Retina (tissue), 1 donor: Measurements from ENCODE around the gene ATAD3C.
"Not testable (repeated sequence)": the region's sequence is repeated elsewhere in the genome, so short reads cannot be mapped to it uniquely, and the experiment has no call there.

Experiments used
- DNase-seq: peaks from one replicate; pipeline ENCODE4 v3.0.0-alpha.2; 2016

The ATAD3C gene

DNA sequence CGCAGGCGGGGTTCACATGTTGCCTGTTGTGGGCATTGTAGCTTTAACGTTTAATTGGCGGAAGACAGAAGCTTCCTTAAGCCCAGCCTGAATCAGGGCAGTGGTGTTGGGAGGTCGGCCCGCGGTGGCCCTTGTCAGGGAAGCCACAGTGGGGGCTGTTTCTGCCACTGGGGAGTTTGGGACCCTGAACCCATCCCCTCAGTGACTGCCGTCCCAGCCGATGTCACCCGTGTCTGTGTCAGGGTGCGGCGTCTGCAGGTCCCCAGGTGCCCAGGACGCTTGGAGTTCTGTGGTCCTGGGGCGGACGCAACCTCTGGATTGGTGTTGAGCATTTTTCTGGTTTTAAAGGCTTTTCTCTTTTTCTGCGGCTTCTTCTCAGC is 31.0 kb downstream of the ATAD3C start:
- DNase-seq: not testable (repeated sequence)

DNA sequence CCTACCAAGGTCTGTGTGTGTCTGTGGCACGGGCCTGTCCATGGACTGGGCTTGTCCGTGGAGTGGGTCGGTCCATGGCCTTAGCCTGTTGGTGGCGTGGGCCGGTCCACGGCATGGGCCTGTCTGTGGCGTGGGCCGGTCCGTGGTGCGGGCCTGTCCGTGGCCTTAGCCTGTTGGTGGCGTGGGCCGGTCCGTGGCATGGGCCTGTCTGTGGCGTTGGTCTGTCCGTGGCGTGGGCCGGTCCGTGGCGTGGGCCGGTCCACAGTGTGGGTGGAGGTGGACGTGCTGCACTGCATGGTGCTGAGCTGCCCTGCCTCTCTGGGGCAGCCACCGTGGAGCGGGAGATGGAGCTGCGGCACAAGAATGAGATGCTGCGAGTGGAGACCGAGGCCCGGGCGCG is 32.3 kb downstream of the ATAD3C start:
- not testable (repeated sequence) for DNase-seq

GRCh38 chr1:1482856-1483255 is 33.4 kb downstream of the ATAD3C start:
- no peak for DNase-seq

DNA sequence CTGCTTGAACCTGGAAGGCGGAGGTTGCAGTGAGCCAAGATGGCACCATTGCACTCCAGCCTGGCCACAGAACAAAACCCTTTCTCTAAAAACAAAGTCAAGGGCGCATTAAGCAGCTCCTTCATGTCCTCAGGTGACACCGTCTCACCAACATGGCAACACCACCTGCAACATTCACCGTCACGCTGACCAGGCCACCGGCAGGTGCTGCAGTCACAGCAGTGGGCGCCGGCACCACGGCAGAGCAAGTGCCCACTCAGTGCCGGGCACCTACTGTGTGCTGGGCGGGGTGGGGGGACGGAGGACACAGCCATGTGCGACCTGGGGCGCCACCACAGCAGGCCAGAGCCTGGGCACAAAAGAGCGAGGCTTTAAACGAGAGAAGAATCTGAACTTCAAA is 34.2 kb downstream of the ATAD3C start:
- DNase-seq: no peak

- DNase-seq: not testable (repeated sequence)
Measured at GRCh38 chr1:1484976-1485750, 35.7 kb downstream of the ATAD3C start.

- DNase-seq: not testable (repeated sequence)
Measured at GRCh38 chr1:1485755-1486317, 36.3 kb downstream of the ATAD3C start.

- no peak for DNase-seq
Measured at GRCh38 chr1:1487701-1488100, 38.2 kb downstream of the ATAD3C start.

DNA sequence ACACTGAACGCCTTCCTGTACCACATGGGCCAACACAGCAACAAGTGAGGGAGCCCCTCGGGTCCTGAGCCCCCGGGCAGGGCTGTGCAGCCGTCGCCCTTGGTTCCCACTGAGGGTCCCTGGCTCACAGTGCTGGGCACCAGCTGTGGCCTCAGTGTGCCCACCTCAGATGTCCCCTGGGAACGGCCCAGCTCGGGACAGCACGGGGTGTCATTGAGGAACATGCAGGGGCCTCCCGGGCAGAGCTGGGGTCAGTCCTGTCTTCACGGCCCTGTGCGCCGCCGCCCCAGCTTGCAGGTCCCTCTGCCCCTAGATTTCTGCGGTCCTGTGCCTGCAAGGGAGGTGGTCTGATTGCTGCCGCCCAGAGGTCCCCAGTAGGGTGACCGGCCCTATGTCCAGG is 39.7 kb downstream of the ATAD3C start:
- no peak for DNase-seq

DNA sequence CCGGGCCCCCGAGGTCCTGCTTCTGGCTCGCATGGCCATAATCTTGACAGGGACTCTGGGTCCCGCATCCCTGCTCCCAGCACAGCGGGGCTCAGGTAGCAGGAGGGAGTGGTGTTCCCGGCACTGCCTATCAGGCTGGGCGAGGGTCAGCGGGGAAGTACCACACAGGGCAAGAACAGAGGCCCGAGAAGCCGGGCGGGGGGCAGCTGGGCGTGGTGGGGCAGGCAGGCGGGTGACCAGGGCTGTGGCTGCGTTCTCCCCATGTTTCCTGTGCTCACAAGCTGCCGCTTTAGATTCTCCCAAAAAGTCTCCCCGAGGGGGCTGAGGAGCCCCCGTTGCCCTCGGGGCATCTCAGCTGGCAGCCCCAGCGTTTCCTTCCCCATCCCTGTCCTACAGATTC is 40.4 kb downstream of the ATAD3C start:
- no peak for DNase-seq

DNA sequence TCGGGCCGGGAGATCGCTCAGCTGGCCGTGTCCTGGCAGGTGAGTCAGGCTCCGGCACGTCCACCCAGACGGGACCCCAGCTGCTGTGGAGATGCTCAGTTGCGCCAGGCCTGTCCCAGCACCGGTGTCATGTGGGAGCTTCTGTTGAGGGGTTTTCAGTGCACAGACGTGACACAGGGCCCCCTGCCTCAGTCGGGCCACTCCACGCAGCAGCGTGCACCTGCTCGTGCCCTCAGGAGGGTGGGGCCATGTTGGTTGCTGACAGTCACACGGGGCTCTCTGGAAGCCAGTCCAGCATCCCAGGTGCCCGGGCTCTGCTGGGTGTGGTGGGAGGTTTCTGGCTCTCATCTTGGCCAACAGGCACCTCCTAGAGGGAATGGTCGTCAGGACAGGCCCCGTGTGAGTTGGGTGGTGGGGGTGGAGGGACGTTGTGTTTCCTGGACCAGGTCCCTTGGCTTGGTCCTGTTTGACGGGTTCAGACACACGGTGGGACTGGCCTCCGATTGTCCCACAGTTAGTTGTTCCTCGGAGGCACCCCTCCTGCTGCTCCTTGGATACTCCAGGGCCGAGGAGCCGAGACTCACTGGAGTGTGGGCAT is 41.2 kb downstream of the ATAD3C start:
- DNase-seq: no peak

DNA sequence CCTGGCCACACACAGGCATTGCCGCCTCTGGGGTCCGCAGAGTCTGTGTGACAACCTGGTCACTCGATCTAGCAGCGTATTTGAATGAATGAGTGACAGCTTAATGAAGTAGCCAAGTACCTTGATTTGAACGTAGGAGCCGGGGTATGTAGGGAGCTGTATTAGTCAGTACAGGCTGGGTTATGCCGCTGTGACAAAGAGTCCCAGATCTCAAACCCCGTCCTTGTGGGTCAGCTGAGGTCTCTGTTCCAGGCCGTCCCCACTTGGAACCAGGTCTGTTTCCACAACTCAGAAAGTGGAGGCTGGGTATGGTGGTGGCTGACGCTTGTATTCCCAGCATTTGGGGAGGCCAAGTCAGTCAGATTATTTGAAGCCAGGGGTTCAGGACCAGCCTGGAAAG is 42.1 kb downstream of the ATAD3C start:
- DNase-seq: no peak

GRCh38 chr1:1494311-1494710 is 44.8 kb downstream of the ATAD3C start:
- DNase-seq: not testable (repeated sequence)

DNA sequence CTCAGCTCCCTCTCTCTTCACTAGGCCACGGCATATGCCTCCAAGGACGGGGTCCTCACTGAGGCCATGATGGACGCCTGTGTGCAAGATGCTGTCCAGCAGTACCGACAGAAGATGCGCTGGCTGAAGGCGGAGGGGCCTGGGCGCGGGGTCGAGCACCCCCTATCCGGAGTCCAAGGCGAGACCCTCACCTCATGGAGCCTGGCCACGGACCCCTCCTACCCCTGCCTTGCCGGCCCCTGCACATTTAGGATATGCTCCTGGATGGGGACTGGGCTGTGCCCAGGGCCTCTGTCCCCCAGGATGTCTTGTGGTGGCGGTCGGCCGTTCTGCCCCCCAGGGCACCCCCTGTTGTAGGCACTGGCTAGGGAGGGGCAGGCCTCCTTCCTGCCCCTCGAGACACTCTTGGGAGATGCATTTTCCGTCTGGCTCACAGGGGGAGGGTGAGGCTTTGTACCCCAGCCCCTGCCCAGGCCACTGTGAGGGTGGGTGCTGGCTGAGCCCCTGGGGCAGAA is 46.0 kb downstream of the ATAD3C start:
- DNase-seq: not testable (repeated sequence)

DNA sequence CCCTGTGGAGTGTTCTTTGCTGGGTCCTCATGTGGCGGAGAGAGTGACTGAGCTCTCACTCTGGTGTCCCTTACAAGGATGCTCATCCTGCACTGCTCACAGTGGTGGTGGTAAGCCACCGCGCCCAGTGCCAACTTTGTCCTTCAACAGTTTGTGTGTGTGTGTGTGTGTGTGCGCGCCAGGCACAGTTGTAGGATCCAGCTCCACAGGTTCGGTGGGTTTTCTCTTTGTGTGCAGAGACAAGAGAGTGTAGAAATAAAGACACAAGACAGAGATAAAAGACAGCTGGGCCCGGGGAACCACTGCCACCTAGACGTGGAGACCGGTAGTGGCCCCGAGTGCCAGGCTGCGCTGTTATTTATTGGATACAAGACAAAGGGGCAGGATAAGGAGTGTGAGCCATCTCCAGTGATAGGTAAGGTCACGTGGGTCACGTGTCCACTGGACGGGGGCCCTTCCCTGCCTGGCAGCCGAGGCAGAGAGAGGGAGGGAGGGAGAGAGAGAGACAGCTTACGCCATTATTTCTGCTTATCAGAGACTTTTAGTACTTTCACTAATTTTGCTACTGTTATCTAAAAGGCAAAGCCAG is 55.4 kb downstream of the ATAD3C start:
- peak; percentile 78 for DNase-seq

DNA sequence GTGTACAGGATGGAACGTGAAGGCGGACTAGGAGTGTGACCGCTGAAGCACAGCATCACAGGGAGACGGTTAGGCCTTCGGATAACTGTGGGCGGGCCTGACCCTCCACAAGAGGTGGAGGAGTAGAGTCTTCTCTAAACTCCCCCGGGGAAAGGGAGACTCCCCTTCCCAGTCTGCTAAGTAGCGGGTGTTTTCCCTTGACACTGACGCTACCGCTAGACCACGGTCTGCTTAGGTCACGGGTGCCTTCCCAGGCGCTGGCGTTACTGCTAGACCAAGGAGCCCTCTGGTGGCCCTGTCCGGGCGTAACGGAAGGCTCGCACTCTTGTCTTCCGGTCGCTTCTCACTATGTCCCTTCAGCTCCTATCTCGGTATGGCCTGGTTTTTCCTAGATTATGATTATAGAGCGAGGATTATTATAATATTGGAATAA is 55.9 kb downstream of the ATAD3C start:
- DNase-seq: not testable (repeated sequence)

GRCh38 chr1:1505801-1506200 is 56.3 kb downstream of the ATAD3C start:
- not testable (repeated sequence) for DNase-seq

GRCh38 chr1:1507305-1507704 is 57.8 kb downstream of the ATAD3C start:
- DNase-seq: no peak

DNA sequence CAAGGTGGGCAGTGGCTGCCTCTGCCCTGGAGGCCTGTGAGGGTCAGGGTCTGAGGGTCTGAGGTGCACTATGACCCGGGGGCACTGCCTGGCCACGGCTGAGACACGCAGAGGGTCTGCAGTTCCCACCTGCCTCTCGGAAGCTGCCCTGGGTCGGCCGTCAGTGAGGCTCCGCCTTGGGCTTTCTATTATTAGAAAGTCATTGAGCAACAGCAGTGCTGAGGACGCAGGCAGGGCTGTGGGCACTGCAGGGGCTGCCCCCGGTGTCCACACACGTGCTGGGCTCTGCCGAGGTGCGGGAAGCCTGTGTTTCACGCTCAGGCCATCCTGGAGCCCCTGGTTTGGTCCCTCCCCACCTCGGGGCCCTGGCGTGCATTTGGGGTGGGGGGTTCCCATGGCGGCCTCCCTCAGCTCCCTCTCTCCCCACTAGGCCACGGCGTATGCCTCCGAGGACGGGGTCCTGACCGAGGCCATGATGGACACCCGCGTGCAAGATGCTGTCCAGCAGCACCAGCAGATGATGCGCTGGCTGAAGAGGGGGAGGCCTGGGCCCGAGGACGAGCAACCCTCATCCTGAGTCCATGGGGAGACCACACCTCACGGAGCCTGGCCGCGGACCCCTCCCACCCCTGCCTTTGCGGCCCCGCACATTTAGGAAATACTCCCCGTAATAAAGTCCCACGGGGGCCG is 59.4 kb downstream of the ATAD3C start:
- DNase-seq: not testable (repeated sequence)

DNA sequence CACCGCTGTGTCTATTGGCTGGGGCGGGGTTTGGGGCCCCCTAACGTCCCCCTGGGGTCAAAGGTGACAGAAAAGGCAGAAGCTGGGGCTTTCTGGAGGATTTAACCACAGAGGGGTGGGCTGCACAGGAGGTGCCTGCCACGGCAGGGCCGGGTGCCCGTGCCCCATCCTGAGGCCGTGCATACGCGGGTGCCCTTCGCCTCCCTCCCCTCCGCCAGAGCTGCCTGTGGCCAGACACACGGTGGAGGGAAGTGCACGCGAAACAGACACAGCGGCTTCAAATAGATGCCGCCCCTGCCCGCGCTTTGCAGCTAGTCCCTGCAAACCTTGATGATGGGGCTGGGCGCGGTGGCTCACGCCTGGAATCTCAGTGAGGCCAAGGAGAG is 60.0 kb downstream of the ATAD3C start:
- DNase-seq: not testable (repeated sequence)

DNA sequence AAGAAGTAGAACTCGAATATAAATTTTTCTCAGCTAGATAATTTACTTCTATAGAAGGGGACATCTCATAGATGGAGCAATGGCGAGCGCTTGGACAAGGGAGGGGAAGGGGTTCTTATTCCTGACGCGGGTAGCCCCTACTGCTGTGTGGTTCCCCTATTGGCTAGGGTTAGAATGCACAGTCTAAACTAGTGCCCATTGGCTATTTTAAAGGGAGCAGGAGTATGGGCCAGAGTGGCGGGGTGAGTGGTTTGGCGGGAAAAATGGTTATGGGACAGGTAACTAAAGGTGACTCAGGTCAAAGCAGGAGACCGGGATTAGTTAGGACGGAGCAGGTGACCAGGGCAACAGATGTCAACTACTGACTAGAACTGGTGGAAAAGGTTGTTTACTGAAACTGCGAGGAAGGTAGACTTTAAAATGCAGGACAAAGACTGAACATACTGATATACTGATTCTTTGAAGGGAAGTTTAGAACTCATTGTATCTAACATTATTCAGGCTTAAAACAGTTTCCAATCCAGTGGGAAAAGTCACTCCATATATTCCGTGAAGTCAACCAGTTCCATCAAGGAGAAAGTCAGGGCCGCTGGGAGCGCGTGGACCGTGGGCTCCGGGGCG is 61.5 kb downstream of the ATAD3C start:
- DNase-seq: peak; percentile 28

GRCh38 chr1:1511533-1512285 is 62.2 kb downstream of the ATAD3C start, which contains the start of gene ATAD3A:
Gene ATAD3A (plus strand): TSS chr1:1512162. CDS start chr1:1512269, 107 bp downstream.
- DNase-seq: peak; percentile 97

DNA sequence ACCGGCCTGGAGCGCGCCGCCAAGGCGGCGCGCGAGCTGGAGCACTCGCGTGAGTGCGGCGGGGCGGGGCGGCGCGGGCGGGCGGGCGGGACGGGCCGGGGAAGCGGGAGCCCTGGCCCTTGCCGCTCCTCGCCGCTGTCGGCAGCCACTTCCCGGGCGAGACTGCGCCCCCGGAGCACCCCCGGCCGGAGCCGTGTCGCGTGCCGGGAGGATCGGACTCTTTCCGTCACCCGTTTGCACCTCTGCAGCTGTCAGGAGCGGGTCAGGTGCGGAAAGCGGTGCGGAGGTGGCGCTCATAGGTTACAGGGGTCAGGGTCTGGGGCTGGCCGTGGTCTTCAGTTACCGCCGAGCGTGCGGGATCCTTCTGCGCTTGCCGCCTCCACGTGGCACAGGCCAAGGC is 62.9 kb downstream of the ATAD3C start:
- not testable (repeated sequence) for DNase-seq
